Pons (tissue), 1 donor: Measurements from ENCODE around the gene SLC44A5.
"Not testable (repeated sequence)": the region's sequence is repeated elsewhere in the genome, so short reads cannot be mapped to it uniquely, and the experiment has no call there.

Experiments
- DNase-seq: peaks from one replicate; pipeline ENCODE4 v3.0.0-alpha.2; 2016; ENCODE audit warnings: low spot score

Gene SLC44A5

DNA sequence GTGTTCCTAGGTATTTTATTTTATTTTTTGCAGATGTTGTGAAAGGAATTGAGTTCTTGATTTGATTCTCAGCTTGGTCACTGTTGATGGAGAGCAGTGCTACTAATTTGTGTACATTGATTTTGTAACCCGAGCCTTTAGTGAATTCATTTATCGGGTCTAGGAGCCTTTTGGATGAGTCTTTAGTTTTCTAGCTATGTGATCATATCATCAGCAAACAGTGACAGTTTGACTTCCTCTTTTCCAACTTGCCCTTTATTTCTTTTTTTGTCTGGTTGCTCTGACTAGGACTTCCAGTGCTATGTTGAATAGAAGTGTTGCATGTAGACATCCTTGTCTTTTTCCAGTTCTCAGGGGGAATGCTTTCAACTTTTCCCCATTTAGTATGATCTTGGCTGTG lies 337.8 kb downstream of the SLC44A5 start:
- no peak for DNase-seq

DNA sequence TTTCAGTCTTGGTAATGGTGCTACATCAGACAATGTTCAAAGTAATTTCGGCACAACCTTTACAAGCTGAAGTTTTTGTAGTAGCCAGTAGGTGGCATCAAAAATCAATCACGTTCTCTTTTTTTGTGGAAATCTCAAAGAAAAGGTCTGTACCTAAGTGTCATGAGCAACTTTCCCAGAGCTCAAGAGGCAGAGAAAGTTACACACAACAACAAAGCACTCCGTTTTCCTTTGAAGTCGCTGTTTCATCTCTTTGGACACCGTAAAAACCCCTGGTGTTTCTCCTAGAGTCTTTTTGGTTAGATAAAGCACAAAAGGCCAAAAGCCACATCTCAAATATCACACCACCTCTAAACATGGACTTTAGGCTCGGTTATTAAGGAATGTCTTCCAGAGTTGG lies 345.1 kb downstream of the SLC44A5 start:
- peak; percentile 58 for DNase-seq

DNA sequence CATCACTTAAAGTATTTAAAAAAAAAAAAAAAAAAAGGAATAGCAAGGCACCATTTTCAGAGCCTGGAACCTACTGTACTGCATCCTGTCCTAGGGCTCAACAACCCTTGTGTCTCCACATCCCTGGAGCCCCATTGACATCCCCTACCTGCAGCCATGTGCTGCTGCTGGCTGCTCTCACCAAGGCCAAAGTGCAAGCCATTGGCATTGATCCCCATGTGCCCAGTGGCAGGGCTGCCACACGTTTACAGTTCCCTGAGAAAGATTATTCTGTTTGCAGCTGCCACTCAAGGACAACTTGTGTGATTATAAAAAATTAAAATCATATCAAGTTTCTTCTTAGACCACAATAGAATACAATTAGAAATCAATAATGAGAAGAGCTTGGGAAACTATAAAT lies 346.8 kb downstream of the SLC44A5 start:
- DNase-seq: no peak

DNA sequence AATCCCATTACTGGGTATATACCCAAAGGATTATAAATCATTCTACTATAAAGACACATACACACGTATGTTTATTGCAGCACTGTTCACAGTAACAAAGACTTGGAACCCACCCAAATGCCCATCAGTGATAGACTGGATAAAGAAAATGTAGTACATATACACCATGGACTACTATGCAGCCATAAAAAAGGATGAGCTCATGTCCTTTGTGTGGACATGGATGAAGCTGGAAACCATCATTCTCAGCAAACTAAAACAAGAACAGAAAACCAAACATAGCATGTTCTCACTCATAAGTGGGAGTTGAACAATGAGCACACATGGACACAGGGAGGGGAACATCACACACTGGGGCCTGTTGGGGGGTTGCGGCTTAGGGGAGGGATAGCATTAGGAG lies 347.3 kb downstream of the SLC44A5 start:
- DNase-seq: not testable (repeated sequence)

DNA sequence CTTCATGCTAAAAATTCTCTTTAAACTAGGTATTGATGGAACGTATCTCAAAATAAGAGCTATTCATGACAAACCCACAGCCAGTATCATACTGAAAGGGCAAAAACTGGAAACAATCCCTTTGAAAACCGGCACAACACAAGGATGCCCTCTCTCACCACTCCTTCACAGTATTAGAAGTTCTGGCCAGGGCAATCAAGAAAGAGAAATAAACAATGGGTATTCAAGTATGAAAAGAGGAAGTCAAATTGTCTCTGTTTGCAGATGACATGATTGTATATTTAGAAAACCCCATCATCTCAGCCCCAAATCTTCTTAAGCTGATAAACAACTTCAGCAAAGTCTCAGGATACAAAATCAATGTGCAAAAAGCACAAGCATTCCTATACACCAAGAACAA lies 349.0 kb downstream of the SLC44A5 start:
- DNase-seq: not testable (repeated sequence)

DNA sequence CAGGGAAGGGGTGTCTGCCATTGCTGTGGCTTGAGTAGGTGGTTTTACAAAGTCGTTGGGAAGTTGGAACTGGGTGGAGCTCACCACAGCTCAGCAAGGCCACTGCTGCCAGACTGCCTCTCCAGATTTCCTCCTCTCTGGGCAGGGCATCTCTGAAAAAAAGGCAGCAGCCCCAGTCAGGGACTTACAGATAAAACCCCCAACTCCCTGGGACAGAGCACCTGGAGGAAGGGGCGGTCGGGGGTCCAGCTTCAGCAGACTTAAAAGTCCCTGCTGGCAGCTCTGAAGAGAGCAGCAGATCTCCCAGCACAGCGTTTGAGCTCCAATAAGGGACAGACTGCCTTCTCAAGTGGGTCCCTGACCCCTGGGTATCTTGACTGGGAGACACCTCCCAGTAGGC lies 352.6 kb downstream of the SLC44A5 start:
- no peak for DNase-seq

DNA sequence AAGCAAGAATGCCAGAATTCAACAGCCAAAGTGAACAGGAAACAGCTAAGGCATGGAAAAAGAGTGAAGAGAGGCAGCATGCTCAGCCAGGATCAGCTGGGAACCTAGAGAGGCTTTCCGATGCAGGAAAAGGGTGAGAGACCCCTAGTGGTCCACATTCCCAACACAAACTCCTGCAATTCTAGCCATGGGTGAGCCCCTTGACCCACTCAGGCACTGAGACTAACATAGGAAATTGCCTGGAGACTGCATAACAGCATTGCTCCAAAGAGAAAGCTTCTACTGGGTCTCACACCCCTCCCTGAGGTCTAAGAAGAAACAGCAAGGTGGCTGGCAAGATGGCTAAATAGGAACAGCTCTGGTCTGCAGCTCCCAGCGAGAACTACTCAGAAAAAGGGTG lies 353.5 kb downstream of the SLC44A5 start:
- no peak for DNase-seq

DNA sequence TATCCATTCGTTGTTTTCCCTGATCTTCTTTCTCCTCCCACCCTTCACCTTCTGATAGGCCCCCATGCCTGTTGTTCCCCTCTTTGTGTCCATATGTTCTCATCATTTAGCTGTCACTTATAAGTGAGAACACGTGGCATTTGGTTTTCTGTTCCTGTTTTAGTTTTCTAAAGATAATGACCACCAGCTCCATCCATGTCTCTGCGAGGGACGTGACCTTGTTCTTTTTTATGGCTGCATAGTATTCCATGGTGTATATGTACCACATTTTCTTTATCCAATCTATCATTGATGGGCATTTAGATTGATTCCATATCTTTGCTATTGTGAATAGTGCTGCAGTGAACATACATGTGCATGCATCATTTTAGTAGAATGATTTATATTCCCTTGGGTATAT lies 360.8 kb downstream of the SLC44A5 start:
- DNase-seq: not testable (repeated sequence)

DNA sequence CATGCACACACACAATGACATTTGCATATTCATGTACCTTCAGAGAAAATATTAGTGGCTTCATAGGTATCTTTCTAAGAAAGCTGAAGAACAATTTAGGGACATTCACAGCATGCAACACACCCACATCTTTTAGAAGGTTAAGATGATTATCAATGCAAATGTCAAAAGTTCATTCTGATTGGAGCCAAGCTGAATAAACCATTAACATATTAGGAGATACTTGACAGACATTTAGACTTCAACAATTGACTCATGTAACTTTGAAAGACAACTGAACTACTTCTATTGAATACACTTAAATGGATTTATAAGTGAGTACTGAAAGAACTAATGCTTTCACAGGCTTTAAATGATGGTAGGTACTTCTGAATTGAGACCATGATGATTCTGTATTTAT lies 365.7 kb downstream of the SLC44A5 start:
- DNase-seq: no peak

DNA sequence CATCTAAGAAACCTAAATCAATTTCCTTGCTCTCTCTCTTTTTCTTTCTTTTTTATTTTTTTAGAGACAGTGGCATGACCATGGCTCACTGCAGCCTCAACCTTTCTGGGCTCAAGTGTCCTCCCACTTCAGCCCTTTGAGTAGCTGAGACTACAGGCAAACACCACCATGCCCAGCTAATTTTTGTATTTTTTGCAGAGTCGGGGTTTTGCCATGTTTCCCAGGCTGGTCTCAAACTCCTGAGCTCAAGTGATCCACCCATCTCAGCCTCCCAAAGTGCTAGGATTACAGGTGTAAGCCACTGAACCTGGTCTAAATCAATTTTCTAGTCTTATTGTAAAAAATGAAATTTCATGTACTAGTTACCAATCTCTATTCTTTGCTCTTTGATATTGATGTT lies 367.8 kb downstream of the SLC44A5 start:
- DNase-seq: no peak

DNA sequence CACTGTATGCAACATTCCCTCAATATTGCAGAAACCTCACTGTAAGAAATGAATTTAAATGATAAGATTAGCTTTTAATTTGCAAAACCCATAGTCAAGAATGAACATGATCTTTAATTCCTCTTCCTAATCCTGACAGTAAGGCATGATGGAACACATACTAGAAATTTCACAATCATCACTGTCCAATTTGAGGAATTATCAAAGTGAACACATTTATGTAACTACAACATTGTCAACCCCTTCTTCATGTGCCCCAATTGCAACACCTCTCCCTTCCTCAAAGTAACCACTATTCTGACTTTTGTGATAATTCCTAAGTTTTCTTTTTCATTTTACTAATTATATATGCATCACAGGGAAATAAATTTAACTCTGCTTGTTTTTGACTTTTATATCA lies 373.6 kb downstream of the SLC44A5 start:
- DNase-seq: no peak

DNA sequence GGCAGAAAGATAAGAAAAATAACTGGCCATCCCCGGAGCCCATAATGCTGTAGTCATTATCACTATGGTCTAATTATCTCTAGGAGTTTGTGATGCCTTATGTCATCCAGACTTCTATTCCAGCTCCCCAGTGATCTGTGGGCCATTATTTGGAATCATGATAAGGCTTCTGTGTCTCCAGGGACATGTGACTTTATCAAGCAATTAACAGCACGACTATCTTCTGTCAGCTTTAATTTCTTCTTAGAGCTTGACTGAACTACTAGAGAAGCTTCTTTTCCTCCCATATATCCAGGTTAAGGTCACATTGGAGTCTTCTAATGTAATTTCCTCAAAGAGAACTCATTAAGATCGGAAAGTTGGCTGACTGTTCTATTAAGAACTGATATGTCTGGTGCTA lies 376.4 kb downstream of the SLC44A5 start:
- no peak for DNase-seq

DNA sequence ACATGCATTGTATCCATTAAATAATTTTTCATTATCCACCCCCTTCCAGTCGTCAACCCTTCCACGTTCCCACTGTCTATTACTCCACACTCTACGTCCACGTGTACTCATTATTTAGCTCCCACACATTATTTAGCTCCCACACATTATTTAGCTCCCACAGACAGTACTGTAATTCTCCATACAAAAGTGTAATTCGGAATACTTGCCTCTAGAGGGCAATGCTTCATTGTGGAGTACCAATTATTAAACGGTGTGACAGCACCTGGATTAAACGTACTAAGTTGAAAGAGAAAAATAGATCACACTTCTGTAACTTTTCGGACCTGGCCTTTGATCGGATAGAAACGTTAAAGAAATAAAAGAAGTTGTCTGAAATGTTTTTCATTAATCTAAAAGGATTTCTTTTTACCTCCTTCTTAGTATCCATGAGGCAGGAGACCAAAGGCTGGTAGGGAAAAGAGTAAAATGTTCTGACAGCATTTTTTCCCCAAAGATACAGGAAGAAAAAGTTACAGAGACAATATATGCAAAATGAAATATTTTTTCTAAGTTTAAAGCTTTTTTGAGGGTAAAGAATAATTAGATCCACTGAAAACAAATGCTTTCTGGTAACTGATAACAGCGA lies 377.5 kb downstream of the SLC44A5 start:
- DNase-seq: peak; percentile 34

DNA sequence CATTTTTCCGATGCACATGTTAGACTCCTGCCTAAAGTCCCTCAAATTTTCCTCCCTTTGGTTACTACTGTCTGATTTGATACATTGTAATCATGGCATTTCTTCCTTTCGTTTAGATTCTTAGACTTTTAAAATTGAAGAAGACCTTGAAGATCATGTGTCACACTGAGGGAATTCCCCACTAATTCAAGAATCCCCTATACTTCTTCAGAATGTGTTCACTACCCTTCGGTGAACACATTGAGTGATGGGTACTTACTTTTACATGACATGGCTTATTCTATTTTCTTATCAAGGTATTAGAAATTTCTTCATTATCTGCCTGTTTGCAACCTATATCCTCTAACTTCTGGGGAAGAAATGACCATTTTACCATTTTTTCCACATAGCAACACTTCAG lies 390.8 kb downstream of the SLC44A5 start:
- no peak for DNase-seq

DNA sequence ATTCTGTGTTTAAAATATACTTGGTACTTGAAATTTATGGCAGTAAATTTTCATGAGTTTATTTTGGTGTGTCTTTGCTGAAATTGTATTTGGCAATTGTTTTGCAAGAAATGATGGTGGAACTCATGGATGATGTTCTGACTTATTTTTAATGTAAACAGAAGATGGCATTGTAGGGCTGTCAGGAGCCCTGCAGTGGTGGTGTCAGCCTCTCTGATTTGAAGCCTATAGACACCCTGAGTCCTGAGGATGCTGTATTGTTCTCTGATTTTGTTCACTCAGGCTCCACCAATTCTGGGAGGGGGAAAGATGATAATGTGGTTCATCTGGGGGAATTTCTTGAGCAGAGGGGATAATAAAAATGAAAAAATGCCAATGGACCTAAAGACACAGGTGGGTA lies 396.9 kb downstream of the SLC44A5 start:
- no peak for DNase-seq

DNA sequence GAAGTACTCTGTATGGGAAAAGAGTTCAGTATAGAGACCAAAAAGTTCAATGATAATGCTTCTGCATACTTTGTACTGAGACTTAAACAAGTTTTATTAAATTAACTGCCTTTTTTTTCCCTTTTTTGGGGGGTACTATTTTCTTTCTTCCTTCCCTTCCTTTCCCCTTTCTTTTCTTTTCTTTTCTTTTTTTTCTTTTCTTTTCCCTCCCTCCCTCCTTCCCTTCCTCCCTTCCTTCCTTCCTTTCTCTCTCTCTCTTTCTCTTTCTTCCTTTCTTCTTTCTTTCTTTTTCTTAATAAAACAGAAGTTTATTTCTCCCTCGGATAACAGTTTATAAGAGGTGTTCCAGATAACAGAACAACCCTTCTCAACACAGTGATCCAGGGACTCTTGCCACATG lies 399.3 kb downstream of the SLC44A5 start:
- no peak for DNase-seq

DNA sequence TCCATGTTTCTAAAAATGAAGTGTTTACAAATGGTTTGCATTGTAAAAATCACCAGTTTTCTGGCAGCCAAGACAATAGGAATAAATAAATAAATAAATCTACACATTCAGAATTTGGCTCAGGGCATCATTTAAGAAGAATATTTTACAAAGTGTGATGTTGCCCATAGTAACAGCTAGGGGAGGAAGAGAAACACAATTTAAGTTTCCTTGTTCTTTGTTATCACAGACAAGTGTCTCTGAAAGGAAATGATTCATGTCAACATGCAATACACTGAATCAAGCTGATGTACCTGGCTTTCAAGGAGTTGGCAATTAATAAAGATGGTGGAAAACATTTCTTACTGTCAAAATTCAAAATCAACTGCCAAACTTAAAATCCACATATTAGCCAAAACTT lies 402.1 kb downstream of the SLC44A5 start:
- no peak for DNase-seq

DNA sequence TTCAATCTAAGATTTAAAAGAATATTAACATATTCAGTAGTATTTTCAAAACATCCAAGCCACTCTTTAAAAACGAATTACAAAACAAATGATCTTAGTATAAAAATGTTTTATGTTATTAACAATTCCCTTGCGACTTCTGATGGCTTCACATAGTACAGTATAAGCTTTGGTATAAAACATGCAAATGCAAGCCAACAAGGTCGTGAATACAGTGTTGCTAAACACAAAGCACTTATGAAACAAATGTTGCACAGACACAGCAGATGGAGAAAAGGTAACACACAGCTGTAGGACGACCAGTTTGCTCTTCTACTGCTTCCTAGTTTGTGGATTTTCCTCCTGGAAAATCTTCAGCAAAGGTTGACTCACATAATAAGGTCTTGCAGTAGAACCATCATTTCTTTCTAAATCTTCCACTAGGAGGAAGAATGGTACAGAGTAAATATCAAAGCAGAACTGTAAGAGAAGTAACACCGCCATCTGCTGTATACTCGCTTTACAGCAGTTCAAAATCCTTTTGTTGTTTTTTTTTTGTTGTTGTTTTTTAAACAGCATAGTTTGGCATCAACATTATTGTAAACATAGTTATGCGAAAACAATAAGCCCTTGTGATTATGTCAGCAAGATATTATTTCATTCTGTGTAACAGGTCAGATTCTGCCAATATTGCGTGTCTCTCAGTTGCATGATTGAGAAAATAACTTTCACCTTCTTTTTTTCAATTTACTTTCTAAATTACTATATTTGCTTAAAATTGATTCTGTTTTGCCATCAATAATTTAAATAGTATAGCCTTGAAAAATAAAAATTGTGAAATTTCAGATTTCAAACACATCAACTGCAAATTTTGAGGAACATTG lies 407.3 kb downstream of the SLC44A5 start:
- DNase-seq: peak; percentile 60

DNA sequence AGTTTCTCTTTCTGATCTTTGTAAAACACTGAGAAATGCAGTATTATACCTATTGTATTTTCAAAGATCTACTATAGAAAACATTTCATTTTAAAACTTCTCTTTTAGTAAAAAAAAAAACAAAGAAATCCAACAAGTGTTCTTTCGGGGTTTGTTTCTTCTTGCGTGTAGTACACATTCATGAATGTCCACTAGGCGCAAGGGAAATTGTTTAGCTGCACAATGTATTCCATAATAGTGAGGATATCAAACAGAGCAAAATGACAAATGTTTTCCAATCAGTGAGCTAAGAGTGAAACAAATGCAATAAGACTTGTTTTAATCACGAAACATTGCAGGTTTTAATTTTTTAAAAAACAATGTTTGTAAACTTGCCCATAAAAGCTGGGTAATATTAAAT lies 408.2 kb downstream of the SLC44A5 start:
- no peak for DNase-seq

DNA sequence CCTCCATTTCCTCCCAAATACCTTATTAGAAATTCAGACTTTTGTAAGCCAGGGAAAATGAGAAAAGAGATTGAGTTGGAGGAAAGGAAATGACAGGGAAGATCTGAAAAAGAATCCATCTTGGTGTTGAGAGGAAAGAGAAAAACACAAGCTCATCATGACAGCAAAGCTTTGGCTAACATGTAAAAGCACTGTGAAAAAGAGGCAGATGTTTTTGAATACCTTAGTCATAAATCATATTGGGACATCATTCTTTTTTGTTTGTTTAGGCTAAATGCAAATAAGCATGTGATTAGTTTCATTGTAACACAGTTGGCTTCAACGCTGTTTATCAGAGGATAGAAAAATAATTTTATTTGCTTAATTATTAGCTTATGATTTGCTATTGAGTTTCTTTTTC lies 412.2 kb downstream of the SLC44A5 start:
- no peak for DNase-seq

DNA sequence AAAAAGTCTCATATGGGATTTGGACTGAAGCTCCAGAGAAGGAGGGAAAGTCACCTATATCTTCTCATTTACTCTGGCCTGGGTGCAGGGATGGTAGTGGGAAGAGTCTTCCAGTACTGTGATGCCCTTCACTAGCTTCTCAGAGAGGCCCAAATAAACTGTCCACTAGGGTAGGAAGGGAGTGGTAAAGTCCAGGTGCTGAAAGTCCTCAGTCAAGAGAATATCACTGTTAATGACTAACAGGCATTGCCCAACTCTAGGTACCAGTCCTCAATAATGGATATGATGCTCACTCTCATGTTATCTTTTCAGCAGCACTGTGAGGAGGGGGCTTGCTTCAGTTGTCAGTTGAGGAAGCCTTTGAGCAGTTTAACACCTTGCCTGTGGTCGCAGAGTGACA lies 412.8 kb downstream of the SLC44A5 start:
- DNase-seq: no peak

DNA sequence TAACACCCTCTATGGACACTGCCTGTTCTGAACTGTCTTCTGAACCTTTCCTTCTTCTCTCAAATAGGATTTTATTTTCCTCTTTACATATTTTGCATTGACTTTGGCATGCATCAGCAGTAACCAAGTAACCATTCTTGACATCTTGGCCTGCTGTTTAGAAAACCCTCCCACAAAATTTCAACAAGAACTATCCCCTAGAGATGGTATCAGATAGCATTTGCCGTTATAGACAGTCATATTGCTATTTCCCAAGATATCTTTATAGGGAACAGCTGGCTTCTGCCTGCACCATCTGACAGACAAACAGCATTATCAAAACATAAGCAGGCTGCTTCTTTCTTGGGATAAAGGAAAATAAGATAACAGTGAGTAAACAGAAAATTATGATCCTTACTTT lies 422.0 kb downstream of the SLC44A5 start:
- DNase-seq: no peak

DNA sequence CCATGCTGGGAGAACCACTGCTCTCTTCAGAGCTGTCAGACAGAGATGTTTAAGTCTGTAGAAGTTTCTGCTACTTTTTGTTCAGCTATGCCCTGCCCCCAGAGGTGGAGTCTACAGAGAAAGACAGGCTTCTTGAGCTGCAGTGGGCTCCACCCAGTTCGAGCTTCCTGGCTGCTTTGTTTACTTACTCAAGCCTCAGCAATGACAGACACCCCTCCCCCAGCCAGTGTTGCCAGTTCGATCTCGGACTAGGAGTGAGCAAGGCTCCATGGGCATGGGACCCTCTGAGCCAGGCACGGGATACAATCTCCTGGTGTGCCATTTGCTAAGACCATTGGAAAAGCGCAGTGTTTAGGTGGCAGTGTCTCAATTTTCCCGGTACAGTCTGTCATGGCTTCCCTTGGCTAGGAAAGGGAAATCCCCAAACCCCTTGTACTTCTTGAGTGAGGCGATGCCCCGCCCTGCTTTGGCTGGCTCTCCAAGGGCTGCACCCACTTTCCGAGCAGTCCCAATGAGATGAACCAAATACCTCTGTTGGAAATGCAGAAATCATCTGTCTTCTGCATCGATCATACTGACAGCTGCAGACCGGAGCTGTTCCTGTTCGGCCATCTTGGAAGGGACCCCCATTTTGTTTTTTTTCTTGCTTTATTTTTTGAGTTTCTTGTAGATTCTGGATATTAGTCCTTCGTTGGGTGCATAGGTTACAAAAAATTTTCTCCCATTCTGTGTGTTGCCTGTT lies 429.5 kb downstream of the SLC44A5 start:
- DNase-seq: not testable (repeated sequence)
